CD4-positive, alpha-beta T cell treated with Interleukin-17A for 4 hours (primary cell): ENCODE results near the gene C1orf35.

Source experiments
- DNase-seq: peaks from one replicate; pipeline ENCODE4 v3.0.0-alpha.2; 2020; ENCODE audit warnings: mixed read lengths

C1orf35 gene

DNA sequence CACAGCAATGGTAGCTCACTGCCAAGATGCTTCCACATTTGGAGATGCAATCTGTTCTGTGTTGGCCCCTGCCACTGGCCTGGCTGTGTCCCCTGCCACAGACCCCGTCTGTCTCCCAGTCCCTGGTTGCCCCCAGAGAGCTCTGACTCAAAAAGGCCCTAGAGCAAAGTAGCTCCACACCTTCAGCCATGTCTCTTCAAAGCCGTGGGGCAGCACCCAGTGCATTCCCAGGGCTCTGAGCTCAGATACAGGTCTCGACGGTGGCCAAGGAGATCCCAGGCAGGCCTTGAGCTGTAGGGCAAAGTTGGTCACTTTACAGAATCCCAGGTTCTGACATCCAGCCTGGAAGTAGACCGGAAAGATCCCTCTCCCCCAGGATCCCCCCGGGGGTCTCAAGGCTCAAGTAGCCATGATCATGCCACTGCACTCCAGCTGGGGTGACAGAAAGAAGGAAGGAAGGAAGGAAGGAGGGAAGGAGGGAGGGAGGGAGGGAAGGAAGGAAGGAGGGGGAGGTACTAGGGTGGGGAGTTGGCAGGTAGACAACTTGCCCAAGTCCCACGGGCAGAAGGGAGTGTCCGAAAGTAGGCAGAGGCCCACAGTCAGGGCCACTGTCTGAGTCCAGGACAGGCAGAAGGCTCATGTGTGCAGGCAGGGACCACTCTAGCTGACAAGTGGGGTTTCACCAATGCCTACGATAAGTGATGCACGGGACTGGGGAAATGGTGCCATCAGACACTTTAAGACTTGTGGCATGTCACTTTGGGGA lies 25.4 kb downstream of the C1orf35 start:
- no peak for DNase-seq

DNA sequence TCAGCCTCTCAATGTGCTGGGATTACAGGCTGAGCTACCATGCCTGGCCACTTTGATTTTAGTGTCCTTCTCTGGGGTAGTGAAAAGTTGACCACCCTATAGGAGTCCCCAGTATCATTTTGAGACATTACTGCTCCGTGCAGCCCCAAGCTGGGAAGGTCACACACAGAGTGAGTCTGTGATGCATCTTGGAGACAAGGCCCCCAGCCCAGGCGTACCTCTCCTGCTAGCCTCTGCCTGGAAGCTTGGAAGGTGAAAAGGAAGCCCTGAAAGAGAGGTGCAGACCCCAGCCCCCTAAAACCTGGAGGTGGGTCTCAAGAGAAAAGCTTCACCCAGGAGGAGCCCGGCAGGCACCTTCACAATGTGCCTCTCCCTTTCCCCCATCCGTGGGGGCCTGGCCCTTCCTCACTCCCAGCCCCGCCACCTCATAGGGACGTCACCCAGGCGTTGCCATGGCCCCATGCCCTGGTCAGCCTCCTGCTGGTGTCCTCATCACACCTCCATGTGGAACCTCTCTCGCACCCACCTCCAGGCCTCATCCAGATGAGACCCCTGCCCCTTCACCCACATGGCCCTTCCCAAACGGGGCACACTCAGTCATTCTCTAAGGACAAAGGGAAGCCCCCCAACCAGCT lies 26.2 kb downstream of the C1orf35 start:
- DNase-seq: no peak

DNA sequence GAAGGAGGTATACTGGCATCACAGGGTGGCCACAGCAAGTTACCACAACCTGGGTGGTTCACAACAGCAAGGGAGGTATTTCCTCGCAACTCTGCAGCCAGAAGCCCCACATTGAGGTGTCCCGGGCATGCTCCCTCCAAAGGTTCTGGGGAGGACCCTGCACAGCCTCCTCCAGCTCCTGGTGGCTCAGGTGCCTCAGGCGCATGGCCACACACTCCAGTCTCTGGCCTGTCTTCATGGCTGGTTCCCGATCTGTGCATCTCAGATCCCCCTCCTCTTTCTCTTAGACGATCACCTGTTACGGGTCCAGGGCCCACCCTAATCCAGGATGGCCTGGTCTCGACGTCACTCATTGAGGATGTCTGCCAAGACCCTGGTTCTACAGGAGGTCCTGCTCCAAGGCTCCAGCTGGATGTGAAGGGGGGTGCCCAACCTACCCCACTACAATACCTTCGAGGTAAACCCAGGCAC lies 27.3 kb downstream of the C1orf35 start:
- DNase-seq: no peak

DNA sequence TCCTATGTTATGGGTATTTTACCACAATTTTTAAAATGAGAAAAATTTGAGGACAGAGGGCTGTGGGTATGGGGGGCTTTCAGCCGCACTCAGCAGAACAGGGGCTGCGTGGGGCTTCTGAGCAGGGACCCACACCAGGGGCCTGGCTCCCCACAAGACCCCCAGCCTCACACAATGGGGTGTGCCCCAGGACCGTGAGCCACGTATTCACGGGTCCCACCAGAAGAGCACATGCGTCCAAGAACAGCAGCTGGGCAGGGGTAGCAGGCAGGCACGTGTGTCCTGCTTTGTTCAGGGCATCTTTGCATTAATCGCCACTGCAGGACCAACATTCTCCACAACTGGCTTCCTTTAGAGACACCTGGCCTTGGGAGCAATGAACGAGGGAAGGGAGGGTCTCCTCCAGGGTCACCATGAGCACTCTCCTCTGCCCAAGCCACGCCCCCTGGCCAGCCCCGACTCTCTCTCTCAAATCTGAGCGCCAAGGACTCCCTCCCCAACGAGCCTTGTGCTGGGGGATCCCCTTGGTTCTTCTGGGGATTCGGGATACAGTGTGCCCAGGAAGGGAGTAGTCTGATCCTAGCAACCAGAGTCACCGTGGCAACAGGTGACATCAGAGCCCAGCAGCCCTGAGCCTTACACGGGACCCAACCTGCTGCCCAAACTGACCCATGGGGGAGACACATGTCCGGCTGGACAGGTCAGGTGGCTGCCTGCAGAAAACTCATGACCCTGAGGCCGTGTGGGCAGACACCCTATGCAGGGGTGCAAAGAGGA lies 28.0 kb downstream of the C1orf35 start:
- no peak for DNase-seq

DNA sequence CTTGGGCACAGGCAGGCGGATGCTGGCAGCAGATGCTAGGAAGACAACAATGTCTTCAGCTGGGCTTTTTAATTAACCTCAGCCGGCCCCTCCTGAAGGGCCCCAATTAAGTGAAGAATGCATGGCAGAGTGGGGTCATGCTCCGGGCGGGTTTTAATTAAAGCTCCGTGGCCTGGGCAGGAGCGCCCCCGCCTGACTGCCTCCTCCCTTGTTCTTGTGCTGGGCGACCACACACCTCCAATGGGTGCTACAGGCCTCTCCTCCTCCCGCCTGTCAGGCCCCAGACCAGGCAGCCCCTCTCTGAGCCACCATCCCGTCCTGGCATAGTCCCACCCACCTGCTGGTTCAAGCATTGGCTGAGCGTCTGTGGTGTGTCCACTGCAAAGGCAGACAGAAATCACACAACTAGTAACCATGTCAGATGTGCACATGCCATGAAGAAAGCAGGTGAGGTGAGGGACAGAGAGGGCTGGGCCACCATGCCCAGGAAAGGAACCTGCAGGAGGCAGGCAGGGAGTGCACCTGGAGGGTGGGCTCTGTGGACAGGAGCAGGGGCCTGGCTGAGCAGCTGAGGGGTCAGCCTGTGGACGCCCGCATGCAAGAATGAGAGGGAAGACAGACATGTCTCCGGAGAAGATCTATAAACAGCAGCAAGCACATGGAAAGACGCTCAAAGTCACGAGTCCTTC lies 29.1 kb downstream of the C1orf35 start:
- DNase-seq: no peak

DNA sequence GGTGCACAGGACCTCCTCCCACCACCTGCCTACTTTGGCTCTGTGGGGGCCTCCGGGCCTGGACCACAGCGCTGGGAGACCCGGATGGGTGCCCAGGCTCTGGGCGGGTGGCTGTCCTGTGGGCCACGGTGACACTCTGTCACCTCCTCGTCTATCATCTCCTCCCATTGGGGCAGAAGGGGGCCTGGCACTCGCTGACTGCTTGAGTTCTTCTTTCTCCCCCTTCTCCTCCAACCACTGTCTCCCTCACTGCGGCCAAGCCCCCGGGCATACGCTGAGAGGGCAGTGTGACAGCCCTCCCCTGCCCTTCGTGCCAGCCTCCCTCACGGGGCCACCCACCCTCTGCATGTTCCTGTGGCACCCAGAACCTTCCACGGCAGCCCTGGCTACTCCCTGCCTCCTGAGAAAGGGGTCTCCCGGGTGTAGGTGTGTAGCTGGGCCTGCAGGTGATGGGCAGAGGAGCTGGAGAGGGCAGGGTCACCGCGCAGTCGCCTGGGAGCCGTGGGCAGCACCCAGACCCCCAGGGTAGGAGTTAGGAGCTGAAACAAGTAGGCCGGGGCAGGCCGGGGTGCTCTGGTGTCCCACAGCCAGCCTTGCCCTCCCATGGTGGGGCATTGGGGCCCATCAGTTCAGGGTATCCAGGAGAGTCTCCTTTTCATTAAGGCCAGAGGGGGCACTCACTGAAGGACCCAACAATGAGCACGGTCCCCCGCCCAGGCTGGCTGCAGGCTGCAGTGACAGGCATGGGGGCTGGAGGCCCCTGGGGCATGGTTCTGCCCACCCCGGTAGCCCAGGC lies 29.9 kb downstream of the C1orf35 start:
- no peak for DNase-seq

DNA sequence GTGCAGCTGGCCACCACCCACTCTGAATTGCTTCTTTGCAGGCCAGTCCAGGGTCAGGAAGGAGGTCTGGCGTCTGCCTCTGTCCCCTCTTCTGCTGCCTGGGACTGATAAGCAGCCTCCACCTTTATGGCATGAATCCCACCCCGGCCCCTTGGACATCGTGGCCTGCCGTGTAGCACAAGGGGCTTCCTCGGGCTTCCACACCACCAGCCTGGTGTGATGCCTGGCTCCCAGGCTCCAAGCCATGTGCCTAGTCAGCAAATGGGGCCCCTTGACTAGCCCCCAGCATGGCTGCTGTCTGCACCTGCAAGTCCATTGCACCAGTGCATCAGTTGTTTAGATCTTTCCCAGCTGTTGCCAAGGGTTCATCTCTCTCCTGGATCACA lies 30.5 kb downstream of the C1orf35 start:
- DNase-seq: no peak

DNA sequence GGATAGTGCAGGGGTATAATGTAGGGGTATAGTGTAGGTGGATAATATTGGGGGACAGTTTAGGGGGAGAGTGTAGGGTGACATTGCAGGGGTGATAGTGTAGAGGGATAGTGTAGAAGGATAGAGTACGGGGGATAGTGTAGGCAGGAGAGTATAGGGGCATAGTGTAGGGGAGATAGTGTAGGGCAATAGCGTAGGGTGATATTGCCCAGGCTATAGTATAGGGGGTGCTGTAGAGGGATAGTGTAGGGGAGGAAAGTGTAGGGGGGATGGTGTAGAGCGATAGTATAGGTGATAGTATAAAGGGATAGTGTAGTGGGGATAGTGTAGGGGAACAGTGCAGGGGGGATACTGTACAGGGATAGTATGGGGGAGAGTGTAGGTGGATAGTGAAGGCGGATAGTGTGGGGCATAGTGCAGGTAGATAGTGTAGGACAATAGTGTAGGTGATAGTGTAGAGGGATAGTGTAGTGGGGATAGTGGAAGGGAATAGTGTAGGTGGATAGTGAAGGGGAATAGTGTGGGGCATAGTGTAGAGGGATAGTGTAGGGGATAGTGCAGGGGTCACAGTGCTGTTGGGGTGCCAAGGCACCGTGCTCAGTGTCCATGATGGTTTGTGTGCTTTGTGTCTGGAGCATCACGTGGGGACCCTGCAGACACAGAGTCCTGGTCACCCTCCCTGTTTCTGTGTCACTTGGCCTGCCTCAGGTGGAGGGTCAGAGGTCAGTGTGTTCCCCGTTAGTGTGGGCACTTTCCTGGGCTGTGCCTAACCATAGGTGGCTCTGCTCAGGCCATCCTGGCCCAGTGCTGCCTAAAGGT lies 31.1 kb downstream of the C1orf35 start:
- DNase-seq: no peak

DNA sequence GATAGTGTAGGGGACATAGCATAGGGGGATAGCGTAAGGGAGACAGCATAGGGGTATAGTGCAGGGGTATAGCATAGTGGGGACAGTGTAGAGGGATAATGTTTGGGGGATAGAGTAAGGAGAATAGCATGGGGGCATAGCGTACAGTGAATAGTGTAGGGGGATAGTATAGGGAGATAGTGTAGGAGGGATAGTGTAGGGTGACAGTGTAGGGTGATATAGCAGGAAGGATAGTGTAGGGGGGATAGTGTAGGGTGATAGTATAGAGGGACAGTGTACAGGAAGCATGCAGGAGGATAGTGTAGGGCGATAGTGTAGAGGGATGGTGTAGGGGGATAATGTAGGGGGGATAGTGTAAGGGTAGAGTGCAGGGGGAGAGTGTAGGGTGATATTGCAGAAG lies 32.3 kb downstream of the C1orf35 start:
- DNase-seq: no peak

DNA sequence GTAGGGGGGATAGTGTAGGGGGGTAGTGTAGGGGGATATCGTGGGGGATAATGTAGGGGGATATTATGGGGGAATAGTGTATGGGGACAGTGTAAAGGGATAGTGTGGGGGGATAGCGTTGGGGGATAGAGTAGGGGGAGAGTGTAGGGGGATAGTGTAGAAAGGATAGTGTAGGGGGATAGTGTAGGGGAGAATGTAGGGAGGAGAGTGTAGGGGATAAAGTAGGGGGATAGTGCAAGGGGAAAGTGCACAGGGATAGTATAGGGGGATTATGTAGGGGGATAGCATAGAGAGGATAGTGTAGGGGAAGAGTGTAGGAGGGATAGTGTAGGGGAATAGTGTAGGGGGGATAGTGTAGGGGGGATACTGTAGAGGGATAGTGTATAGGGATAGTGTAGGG lies 33.0 kb downstream of the C1orf35 start:
- no peak for DNase-seq

DNA sequence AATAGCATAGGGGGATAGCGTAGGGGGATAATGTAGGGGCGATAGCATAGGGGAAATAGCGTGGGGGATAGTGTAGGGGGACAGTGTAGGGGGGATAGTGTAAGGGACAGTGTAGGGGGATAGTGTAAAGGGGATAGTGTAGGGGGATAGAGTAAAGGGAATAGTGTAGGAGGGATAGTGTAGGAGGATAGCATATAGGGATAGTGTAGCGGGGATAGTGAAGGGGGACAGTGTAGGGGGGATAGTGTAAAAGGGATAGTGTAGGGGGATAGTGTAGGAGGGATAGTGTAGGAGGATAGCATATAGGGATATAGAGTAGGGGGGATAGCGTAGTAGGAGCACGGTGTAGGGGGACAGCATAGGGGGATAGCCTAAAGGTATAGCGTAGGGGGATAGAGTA lies 34.8 kb downstream of the C1orf35 start:
- no peak for DNase-seq

DNA sequence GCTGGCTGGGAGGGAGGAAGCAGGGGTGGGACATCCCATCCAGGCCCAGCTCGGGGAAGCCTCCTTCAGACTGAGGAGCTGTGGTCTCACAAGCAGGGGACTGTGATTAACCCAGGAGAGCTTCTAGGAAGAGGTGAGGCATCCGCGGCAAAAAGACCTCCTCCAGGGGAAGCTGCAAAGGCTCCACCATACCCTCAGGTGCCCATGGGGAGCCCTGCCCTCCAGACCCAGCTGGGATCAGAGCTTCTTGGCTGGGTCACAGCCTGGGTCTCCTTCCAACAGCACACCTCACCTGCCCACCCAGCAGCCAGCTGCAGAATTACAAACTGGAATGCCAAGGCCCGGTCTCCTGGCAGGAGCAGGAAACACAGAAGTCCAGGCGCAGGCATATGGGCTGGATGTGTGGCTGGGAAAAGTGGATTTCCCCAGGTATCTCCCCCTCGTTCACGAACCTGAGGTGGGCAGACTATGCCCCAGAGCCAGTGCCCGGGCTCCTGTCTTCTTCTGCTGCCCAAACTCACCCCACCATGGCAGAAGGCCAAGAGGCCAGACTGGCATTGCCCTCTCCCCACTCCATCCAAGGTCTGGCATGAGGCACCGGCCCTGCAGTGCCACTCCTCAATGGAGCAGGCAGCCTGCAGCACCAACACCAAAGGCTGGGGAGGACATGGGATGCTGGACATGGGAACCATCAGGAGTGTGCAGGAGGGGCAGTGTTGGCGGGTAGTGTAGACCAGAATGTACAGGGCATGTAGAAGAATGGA lies 36.1 kb downstream of the C1orf35 start:
- no peak for DNase-seq

DNA sequence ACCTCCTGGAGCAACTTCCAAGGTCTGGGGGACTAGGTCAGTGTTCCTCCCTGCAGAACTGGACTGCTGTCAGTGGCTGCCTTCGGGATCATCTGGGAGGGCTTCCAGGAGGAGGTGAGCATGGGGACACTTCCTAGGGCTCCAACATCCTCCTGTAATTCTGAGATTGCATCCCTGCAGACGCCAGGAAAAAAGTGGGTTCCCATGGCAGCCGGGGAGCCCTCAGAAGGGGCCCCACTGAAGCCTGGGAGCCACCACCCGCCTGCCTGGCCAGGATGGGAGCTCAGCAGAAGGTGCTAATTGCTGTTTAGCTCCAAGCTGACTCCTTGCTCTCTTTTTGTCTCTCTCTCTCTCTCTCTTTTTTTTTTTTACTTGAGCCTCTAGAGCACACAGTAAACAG lies 36.7 kb downstream of the C1orf35 start:
- DNase-seq: no peak

DNA sequence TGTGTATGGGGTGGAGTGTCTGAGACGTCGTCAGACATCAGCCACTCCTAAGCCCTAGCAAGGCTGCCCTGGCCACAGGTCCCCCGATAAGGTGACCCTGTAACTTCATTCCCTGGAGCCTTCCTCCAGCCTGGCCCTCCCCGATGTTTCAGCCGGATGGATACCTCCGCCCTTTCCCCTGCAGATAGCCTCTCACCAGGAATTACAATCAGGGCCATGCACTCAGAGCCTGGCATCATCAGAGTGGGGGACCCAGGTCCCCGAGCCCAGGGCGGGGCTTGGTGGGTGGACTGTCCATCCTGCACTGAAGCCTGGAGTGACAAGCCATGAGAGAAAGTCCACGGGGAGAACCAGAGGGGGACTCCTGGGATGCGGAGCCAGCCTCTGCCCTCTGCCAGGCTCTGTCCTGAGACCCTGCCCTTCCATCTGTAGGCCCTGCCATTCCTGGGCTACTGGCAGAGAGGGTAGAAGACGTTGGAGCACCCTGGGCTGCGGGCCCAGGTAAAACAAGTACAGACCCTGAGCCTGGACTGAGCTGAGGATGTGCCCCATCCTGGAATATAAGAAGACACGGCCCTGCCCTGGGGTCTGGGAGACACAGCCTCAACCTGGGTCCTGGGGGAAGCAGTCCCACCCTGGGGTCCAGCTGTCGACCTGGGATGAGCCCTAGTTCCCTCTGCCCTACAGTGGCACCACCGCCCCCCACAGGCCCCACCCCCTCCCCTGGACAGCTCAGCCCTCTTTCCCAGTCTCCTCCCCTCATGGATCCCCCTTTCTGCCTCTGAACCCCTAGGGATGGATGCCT lies 37.4 kb downstream of the C1orf35 start:
- no peak for DNase-seq

DNA sequence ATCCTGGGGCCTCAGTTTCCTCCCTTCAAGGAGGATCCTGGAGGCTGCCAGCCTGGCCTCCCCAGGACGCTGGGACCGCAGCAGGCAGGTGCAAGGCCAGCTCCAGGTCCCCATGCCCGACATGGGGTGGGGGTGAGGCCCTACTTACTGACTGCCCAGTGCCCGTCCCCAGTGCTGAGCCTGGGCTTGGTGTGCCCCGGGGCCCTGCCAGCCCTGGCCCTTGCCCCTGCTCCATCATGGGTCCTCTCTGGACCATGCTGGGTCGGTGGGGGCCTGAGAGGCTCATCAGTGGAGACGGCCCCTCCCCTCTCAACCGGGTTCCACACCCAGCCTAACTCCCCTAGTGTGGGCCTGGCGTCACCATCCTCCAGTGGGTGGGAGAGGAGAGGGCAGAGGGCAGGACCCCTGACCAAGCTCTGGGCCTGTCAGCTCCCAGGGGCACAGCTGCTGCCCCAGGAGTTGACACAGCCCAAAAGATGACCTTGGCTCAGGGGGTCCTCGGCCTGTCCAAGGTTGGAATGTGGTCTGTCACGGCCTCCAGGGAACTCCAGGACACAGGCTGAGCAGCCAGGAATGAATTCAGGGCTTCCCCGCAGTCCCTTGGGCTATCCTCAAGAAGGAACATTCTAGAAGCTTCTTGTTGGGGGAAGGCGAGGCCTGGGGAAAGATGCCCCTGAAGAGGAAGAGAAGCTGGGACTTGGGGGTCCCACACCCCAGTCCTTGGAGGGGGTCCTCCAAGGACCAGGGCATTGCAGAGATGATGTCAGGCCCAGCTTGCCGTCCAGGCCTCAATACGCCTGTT lies 38.2 kb downstream of the C1orf35 start:
- DNase-seq: no peak

DNA sequence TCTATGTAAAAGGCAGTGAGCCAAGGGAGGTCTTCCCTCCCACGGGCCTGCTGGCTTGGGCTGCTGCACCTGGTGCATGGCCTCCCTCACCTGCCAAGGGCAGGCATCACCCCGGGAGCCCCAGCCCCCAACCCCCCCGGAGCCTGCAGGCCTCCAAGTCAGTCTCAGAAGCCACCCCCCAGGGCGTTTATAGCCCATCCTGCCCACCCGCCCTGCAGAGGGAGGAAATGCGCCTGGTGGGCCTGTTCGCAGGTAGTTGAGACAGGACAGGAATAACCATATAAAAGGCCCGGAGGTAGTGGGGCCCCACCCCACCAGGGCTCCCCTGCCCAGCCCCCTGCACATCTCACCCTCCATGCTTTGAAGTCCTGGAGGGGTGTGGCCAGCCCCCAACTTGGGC lies 38.8 kb downstream of the C1orf35 start:
- DNase-seq: no peak

DNA sequence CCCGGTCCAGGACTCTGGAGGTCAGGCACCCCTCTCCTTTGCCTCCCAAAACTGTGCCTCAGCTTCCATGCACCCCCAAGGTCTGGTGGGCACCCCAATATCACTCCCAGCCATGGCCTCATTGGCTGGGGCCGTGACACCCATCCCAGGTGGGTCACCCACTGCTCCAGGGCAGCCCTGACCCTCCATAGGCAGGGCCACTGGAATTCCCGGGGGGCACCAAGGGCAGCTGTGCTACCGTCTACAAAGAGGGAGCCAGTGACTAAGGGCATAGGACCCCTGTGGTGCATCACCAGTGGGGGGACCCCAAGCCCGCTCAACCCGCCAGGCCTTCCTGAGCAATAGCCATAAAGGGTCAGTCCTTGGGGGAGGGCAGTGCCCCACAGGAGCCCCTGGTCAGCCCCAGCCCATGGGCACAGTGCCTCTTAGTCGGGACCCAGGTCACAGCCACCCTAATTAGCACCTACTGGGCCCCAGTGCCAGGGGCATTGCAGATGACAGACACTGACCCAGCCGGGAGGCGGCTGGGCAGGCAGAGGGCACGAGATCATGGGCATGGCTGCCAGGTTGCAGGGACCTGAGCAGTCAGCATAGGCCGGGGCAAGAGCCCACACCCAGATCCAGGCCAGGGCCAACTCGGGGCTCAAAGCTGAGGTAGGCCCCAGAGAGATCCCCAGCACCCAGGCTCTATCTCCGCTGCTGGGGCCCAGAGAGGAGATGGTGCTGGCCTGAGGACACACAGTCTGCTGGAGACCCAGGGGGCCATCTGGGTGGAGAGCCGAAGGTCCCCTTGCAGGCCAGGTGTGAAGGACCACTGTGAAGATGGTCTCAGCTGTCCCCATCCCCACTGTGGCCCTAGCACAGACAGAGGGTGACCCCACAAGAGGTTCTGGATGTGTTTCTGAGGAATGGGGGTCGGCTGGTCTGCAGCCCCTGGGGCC lies 39.6 kb downstream of the C1orf35 start:
- no peak for DNase-seq

DNA sequence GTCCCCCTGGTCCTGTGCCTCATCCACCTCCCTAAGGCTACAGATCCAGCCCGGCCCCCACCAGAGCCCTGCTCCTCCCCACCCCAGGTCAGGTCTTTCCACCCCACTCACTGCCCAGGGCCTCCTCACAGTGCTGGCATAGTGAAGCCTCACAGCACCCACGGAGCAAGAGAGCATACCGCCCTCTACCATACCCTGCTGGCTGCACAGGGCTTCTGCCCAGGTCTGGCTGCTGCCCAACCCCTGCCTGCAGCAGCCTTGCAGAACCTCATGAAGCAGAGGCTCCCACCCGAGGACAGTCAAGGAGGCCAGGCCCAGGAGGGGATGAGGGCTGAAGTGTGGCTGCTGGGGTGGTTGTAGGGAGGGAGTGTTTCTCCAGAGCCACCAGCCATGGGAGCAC lies 40.3 kb downstream of the C1orf35 start:
- DNase-seq: no peak
